ENCODE measurements around the gene ACP2.
"Not testable (repeated sequence)": the region's sequence is repeated elsewhere in the genome, so short reads cannot be mapped to it uniquely, and the experiment has no call there.

The ACP2 gene

GRCh38 chr11:47244448-47245350 is 3.9 kb downstream of the ACP2 start:
- DNase-seq: peak in 1 of 51 donors; percentile 24

GRCh38 chr11:47243454-47243853 is 5.2 kb downstream of the ACP2 start:
- DNase-seq: no peak

DNA sequence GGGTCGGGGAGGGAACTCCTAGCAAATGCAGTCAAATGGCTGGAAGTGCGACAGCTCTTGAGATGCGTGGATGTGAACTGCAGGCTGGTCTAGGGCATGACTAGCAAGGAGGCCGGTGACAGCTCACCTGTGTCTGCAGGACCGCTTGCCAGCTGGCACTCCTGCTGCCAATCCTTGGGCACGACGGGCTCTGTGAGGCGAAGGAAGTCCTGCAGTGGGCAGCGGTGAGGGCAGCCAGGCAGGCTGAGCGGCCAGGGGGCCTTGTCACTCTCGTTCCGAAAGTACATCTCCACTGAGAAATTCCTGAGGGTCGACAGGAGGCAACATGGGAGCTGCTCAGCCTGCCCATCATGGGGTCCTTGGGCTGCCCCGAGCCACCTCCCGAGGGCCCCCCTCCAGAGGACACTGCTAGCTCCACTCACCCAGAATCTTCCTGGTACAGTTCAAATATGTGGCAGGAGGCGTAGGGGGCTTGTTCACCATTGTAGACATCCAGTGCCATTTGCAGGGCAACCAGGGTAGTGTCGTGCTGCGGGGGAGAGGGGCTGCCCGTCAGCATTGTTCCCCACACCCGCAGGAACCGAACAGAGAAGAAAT is 5.9 kb downstream of the ACP2 start:
- no peak for DNase-seq

GRCh38 chr11:47241841-47242301 is 6.7 kb downstream of the ACP2 start:
- DNase-seq: no peak

GRCh38 chr11:47239852-47240251 is 8.8 kb downstream of the ACP2 start:
- no peak for DNase-seq

- no peak for DNase-seq
Observed at GRCh38 chr11:47236482-47236881, 12.1 kb downstream of the ACP2 start.

DNA sequence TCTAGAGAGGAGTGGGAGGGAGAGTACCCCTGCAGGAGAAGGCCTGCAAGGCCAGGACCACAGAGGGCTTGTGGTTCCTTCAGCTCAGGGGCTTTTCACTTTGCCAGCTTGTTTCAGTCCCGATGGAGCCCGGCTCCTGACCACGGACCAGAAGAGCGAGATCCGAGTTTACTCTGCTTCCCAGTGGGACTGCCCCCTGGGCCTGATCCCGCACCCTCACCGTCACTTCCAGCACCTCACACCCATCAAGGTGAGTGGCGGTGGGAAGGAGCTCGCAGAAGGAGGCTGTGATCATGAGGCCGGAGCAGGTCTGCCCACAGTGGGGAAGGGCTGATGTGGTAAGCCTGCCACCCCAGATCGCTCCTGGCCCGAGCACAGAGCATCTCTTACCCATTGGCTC is 13.5 kb downstream of the ACP2 start:
- DNase-seq: no peak

DNA sequence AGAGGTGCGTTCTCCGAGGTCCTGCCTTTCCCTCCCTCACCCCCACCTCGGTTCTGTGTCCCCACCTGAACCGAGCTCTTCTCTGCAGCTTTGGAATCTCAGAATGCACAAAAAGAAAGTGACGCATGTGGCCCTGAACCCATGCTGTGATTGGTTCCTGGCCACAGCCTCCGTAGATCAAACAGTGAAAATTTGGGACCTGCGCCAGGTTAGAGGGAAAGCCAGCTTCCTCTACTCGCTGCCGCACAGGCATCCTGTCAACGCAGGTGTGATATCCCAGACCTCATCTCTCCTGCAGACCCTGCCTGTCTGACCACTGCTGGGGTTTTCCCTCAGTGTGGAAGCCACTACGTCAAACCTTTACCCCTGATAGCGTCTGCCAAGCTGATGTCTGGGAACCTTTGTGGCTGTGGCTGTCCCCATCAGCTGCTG is 13.9 kb downstream of the ACP2 start:
- no peak for DNase-seq

DNA sequence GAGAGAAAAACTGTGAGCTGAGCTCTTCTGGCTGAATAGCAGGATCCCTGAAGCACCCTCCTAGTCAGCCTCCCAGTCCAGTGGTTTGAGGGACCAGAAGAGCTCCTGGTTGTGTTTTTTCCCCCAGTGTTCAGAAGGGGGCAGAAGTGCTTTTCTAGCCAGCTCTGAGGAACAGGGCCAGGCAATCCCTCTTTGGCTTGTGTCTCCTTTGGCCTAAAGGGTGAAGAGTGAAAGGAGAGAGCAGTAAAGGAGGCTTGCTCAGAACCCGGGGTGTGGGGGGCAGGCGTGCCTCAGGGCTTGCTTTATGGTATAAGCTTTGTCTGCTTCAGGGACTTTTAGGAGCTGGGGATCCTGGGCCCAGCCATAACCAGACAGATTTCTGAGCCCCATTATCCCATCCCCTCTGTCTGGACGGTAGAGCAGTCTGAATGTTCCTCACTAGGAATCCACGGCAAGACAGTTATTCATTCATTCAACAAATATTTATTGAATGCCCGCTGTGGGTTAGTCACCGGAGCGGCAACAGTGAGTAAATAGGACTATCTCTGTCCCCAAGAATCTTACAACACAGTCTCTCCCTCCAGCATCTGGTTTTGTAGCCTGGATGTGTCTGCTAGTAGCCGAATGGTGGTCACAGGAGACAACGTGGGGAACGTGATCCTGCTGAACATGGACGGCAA is 14.5 kb downstream of the ACP2 start:
- peak in 3 of 51 donors; percentile 5 to 29 (median 17) for DNase-seq

- no peak for DNase-seq
Observed at GRCh38 chr11:47233051-47233450, 15.6 kb downstream of the ACP2 start.

DNA sequence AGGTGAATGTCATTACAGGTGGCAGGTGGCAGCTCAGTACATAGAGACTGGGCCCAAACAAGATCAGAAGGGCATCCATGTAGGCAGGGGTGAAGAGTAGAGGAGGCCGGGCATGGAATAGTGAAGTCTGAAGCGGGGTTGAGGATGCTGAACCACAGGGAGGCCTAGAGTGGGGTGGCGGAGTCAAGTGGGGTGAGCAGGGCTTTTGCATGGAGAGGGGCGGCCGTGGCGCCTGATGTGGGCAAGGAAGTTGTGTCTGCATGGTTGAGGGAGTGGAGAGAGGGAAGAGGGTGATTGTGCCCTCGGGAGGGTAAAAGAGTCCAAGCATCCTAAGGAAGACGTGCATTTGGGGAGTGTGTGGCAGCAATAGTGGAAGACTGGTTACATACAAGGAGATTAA is 19.5 kb downstream of the ACP2 start:
- no peak for DNase-seq

DNA sequence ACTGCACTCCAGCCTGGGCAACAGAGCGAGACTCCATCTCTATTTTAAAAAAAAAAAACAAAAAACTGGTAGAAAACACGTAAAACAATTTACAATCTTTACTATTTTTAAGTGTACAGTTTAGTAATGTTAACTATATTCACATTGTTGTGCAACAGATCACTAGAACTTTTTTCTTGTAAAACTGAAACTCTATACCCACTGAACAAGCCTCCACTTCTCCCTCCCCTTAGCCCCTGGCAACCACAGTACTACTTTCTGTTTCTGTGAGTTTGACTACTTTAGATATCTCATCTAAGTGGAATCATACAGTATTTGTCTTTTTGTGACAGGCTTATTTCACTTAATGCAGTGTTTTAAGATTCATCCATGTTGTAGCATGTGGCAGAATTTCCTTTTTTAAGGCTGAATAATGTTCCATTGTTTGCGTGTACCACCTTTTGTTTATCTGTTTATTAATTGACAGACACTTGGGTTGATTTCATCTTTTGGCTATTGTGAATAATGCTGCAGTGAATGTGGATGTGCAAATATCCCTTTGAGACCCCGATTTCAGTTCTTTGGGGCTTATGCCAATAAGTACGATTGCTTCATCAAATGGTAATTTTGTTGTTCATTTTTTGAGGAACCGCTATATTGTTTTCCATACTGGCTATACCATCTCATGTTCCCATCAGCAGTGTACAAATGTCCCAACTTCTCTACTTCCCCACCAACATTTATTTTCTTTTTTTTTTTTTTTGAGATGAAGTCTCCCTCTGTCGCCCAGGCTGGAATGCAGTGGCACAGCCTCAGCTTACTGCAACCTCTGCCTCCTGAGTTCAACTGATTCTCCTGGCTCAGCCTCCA is 22.8 kb downstream of the ACP2 start:
- no peak for DNase-seq

DNA sequence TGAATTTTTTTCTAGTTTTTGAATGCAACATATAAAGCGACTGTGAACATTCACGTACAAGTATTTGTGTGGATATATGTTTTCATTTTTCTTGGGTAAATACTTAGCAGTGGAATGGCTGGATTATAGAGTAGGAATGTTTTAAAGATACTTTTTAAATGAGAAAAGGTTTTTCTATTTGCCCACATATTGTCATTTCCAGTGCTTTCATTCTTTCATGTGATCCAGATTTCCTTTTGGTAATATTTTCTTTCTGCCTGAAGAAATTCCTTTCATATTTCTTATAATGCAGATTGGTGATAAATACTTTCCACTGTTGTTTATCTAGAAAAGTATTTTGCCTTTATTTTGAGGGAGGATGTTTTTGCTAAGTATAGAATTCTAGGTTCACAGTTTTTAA is 25.9 kb downstream of the ACP2 start:
- no peak for DNase-seq

GRCh38 chr11:47220401-47220821 is 28.2 kb downstream of the ACP2 start:
- DNase-seq: no peak

DNA sequence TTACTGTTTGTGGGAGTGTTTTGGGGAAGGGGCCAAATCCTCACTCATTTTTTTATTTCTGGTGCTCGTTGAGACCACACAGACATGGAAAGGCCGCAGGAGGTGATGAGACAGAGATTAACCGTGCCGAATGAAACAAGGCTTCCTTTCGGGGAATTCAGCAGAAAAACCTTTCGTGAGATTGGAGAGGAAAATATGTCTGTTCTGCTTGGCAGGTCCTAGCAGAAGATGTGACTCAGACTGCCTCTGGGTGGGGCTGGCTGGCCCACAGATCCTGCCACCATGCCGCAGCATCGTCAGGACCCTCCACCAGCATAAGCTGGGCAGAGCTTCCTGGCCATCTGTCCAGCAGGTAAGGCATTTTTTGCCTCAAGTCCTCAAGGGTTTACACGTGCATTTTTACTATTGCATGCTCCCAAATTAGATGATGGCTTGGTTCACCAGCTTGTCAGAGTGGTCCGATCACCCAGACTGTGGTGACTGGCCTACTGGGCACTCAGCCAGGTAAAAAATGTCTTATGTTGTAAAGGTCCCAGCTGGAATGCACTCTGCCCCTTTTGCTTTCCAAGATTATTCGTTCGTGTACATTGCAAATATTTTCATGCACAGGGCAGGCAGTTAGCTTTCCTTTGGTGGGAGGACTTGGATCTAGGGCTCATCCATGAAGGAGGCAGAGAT is 32.4 kb downstream of the ACP2 start:
- DNase-seq: peak in 4 of 51 donors; percentile 3 to 24 (median 10)

- DNase-seq: no peak
Observed at GRCh38 chr11:47215366-47215910, 33.2 kb downstream of the ACP2 start.

GRCh38 chr11:47213950-47214565 is 34.6 kb downstream of the ACP2 start:
- peak; percentile 27 to 97 (median 87) for DNase-seq

DNA sequence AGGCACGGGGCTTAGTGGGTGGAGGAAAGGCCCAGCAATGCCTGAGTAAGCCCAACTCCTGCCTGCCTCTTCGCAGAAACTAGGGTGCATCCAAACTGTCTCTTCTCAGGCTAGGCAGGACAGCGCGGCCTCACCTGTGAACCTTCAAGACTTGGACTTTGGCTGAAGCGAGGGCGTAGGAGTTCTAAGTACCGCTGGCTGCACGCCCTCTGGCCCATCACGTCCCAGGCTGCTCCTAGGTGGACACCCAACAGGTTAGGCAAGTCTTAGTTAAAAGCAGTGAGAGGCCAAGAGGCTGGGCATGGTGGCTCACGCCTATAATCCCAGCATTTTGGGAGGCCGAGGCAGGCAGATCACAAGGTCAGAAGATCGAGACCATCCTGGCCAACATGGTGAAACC is 35.7 kb downstream of the ACP2 start:
- DNase-seq: no peak

DNA sequence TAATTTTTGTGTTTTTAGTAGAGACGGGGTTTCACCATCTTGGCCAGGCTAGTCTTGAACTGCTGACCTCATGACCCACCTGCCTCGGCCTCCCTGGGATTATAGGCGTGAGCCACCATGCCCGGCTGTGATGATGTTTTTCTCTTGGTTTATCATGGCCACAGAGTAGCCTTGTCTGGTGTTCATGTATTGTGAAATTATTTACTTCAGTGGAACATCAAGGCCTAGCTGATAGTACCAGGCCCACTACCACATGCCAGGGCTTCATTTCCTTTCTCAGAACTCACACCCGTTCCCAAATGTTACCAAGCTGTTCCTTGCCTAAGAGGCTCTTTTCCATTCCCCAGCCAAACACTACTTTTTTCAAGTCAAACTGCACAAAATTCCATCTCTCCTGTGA is 40.0 kb downstream of the ACP2 start:
- DNase-seq: no peak

DNA sequence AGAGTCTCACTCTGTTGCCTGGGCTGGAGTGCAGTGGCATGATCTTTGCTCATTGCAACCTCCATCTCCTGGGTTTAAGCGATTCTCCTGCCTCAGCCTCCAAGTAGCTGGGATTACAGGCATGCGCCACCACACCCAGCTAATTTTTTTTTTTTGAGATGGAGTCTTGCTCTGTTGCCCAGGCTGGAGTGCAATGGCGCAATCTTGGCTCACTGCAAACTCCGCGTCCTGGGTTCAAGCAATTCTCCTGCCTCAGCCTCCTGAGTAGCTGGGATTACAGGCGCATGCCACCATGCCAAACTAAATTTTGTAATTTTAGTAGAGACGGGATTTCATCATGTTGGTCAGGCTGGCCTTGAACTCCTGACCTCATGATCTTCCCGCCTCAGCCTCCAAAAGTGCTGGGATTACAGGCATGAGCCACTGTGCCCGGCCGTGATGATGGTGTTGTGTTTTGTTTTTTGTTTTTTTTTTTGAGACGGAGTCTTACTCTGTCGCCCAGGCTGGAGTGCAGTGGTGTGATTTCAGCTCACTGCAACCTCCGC is 40.5 kb downstream of the ACP2 start:
- DNase-seq: not testable (repeated sequence)
